HL-60 (cell line): ENCODE data around the gene ESR1.

Experiments used
- GABPA ChIP-seq: IDR thresholded peaks from 2 replicates; pipeline ENCODE4 v1.6.1; 2012; ENCODE audit warnings: low read depth
- TF ChIP-seq, protein P1 (sequence below): IDR thresholded peaks from one replicate; pipeline ENCODE4 v1.5.1; 2011; ENCODE audit warnings: low read length, control low read depth, inconsistent platforms; ENCODE audit not compliant: insufficient read depth
- TF ChIP-seq, protein P2 (sequence below): IDR thresholded peaks from 2 replicates; pipeline ENCODE4 v1.6.1; 2012; ENCODE audit warnings: low read depth; ENCODE audit not compliant: insufficient replicate concordance

DNA sequence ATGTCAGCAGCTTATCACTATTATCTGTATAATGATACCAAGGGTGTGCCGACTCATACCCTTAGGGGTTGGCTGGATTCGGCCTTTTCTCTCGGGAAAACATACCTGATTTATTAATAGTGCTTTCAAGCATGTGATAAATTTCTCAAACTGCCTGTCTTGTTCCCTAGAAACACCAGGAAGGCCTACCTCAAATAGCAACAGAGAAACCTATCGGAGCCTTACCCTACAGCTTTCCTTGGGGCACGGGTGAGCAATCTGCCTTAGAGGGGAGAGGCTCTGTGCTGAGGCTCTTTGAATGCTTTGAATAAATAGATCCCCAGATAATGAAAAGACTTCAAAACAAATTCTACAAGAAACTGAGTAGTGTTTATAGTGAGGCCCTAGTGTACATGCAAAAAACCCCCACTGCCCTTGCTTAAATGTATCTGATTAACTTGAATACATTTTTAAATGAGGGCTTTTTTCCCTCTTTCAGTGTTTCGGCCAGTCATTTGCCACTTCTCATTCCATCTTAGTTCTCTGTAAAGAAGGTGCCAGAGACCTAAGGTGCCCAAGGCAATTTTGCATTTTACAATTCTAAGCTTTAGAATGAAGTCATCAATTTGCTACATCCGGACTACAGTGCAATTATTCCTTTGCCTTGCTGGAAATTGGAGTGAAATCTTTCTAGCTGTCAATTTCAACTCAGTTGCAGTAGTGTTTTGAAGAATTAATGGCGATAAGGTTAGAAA lies 320.1 kb downstream of the ESR1 start:
- TF ChIP-seq, protein P1, sequence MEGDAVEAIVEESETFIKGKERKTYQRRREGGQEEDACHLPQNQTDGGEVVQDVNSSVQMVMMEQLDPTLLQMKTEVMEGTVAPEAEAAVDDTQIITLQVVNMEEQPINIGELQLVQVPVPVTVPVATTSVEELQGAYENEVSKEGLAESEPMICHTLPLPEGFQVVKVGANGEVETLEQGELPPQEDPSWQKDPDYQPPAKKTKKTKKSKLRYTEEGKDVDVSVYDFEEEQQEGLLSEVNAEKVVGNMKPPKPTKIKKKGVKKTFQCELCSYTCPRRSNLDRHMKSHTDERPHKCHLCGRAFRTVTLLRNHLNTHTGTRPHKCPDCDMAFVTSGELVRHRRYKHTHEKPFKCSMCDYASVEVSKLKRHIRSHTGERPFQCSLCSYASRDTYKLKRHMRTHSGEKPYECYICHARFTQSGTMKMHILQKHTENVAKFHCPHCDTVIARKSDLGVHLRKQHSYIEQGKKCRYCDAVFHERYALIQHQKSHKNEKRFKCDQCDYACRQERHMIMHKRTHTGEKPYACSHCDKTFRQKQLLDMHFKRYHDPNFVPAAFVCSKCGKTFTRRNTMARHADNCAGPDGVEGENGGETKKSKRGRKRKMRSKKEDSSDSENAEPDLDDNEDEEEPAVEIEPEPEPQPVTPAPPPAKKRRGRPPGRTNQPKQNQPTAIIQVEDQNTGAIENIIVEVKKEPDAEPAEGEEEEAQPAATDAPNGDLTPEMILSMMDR = no peak
- TF ChIP-seq, protein P2, sequence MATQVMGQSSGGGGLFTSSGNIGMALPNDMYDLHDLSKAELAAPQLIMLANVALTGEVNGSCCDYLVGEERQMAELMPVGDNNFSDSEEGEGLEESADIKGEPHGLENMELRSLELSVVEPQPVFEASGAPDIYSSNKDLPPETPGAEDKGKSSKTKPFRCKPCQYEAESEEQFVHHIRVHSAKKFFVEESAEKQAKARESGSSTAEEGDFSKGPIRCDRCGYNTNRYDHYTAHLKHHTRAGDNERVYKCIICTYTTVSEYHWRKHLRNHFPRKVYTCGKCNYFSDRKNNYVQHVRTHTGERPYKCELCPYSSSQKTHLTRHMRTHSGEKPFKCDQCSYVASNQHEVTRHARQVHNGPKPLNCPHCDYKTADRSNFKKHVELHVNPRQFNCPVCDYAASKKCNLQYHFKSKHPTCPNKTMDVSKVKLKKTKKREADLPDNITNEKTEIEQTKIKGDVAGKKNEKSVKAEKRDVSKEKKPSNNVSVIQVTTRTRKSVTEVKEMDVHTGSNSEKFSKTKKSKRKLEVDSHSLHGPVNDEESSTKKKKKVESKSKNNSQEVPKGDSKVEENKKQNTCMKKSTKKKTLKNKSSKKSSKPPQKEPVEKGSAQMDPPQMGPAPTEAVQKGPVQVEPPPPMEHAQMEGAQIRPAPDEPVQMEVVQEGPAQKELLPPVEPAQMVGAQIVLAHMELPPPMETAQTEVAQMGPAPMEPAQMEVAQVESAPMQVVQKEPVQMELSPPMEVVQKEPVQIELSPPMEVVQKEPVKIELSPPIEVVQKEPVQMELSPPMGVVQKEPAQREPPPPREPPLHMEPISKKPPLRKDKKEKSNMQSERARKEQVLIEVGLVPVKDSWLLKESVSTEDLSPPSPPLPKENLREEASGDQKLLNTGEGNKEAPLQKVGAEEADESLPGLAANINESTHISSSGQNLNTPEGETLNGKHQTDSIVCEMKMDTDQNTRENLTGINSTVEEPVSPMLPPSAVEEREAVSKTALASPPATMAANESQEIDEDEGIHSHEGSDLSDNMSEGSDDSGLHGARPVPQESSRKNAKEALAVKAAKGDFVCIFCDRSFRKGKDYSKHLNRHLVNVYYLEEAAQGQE = no peak
- TF ChIP-seq GABPA = no peak
